Astrocyte (in vitro differentiated cells and primary cell): ENCODE measurements around the gene FBXO39. TPM values are rescaled to one million over a fixed set of nuclear protein-coding genes. Genes with fewer than 3 reads are reported as not detected.
"Not testable (repeated sequence)": the region's sequence is repeated elsewhere in the genome, so short reads cannot be mapped to it uniquely, and the experiment has no call there.

Experiments
- DNase-seq: peaks from one replicate; pipeline ENCODE4 v3.0.0-alpha.2; 2010; ENCODE audit warnings: low read depth
- FAIRE-seq: peaks from 2 replicates; lab custom pipeline; 2011; peaks lifted over from hg19 to GRCh38; lab: Jason Lieb, UNC
- H2AFZ ChIP-seq: 2 replicates; pipeline ENCODE4 v1.6.0; 2012; ENCODE audit warnings: low read depth, low read length, inconsistent platforms
- H3K27ac ChIP-seq: 2 replicates; pipeline ENCODE4 v1.5.1; 2011; ENCODE audit warnings: low read depth, low read length, inconsistent platforms
- H3K27me3 ChIP-seq: 2 replicates; pipeline ENCODE4 v1.6.0; 2011; ENCODE audit warnings: low read length, inconsistent platforms; ENCODE audit not compliant: insufficient read depth
- H3K36me3 ChIP-seq: 2 replicates; pipeline ENCODE4 v1.5.1; 2011; ENCODE audit warnings: low read length, inconsistent platforms; ENCODE audit not compliant: insufficient read depth
- H3K4me1 ChIP-seq: 2 replicates; pipeline ENCODE4 v1.5.1; 2011; ENCODE audit warnings: low read length, inconsistent platforms; ENCODE audit not compliant: insufficient read depth
- H3K4me2 ChIP-seq: 2 replicates; pipeline ENCODE4 v1.6.0; 2012; ENCODE audit warnings: low read length, inconsistent platforms
- H3K4me3 ChIP-seq: 2 replicates; pipeline ENCODE4 v1.5.1; 2011; ENCODE audit warnings: low read depth, mild to moderate bottlenecking, low read length, inconsistent platforms; ENCODE audit not compliant: insufficient read depth
- H3K79me2 ChIP-seq: 2 replicates; pipeline ENCODE4 v1.6.0; 2012; ENCODE audit warnings: mild to moderate bottlenecking, low read length, inconsistent platforms; ENCODE audit not compliant: insufficient read depth
- H3K9ac ChIP-seq: 2 replicates; pipeline ENCODE4 v1.6.0; 2012; ENCODE audit warnings: mild to moderate bottlenecking, low read length, inconsistent platforms
- H3K9me3 ChIP-seq: 2 replicates; pipeline ENCODE4 v1.5.1; 2012; ENCODE audit warnings: low read depth, mild to moderate bottlenecking, low read length, inconsistent platforms; ENCODE audit not compliant: insufficient read depth
- H4K20me1 ChIP-seq: 2 replicates; pipeline ENCODE4 v1.6.0; 2012; ENCODE audit warnings: low read length, inconsistent platforms; ENCODE audit not compliant: insufficient read depth
- H3K27ac Mint-ChIP-seq: one replicate; pipeline ENCODE4 v1.8.0; 2021; ENCODE audit warnings: mild to moderate bottlenecking, mixed read lengths; ENCODE audit not compliant: unreplicated experiment
- H3K27me3 Mint-ChIP-seq: one replicate; pipeline ENCODE4 v1.8.0; 2021; ENCODE audit warnings: low read depth, mixed read lengths; ENCODE audit not compliant: unreplicated experiment
- H3K36me3 Mint-ChIP-seq: one replicate; pipeline ENCODE4 v1.8.0; 2021; ENCODE audit warnings: low read depth, mixed read lengths; ENCODE audit not compliant: unreplicated experiment
- H3K4me1 Mint-ChIP-seq: one replicate; pipeline ENCODE4 v1.8.0; 2021; ENCODE audit warnings: low read depth, mixed read lengths; ENCODE audit not compliant: unreplicated experiment
- H3K4me3 Mint-ChIP-seq: one replicate; pipeline ENCODE4 v1.8.0; 2021; ENCODE audit warnings: mild to moderate bottlenecking, moderate library complexity, mixed read lengths; ENCODE audit not compliant: unreplicated experiment
- H3K9me3 Mint-ChIP-seq: one replicate; pipeline ENCODE4 v1.8.0; 2021; ENCODE audit warnings: mild to moderate bottlenecking, mixed read lengths; ENCODE audit not compliant: unreplicated experiment
- EZH2 ChIP-seq: IDR thresholded peaks from 2 replicates; pipeline ENCODE4 v1.6.1; 2012; ENCODE audit warnings: mild to moderate bottlenecking, low read length, inconsistent platforms; ENCODE audit not compliant: insufficient read depth
- total RNA-seq: library from RNA; stranded (reverse); gene quantifications from 2 replicates; pipeline ENCODE4 v1.2.1, GENCODE V29; 2021
- TF ChIP-seq, protein P1 (sequence below): IDR thresholded peaks from 2 replicates; pipeline ENCODE4 v1.5.1; 2011; ENCODE audit warnings: low read depth, mild to moderate bottlenecking, inconsistent platforms, low read length, moderate library complexity; ENCODE audit not compliant: insufficient read depth

Gene FBXO39
- total RNA-seq, 1 donor from 2014 or later = 0.93 TPM

DNA sequence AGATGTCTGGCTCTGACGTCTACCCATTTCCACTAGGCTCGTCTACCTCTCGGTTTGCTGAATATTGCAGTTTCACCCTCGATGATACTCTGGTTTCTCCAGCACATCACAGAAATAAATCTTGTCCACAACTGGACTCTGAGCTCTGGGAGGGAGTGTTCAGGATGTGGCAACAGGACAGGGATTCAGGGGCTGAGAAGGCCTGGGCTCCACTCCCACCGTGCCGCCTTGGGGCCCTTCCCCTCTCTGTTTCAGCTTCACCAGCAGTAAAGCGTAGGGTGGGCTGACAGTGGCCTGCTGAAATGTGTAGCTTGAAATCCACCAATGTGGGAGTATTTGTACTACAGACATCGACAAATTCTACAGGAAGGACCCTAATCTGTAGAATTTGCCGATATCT is 35.5 kb downstream of the FBXO39 start:
- H3K36me3 ChIP-seq = no peaks in the 10 kb centered on the region
- Mint-ChIP-seq H3K36me3 (no peaks in the 10 kb centered on the region), H3K4me1 (no peaks in the 10 kb centered on the region), H3K27me3 (peaks cover 32% of the 10 kb centered on the region), H3K4me3 (no peak overlapping the region), H3K27ac (no peak overlapping the region), H3K9me3 (peaks cover 12% of the 10 kb centered on the region)
- no peak for DNase-seq
- no peaks in the 10 kb centered on the region for H4K20me1 ChIP-seq
- FAIRE-seq = no peak
- H3K4me2 ChIP-seq = no peak overlapping the region
- H3K4me1 ChIP-seq = no peaks in the 10 kb centered on the region
- no peaks in the 10 kb centered on the region for H3K27me3 ChIP-seq
- no peak overlapping the region for H3K9ac ChIP-seq
- H3K4me3 ChIP-seq = no peak overlapping the region
- no peaks in the 10 kb centered on the region for H3K79me2 ChIP-seq
- H3K27ac ChIP-seq = no peak overlapping the region
- H3K9me3 ChIP-seq = no peaks in the 10 kb centered on the region
- TF ChIP-seq, protein P1, sequence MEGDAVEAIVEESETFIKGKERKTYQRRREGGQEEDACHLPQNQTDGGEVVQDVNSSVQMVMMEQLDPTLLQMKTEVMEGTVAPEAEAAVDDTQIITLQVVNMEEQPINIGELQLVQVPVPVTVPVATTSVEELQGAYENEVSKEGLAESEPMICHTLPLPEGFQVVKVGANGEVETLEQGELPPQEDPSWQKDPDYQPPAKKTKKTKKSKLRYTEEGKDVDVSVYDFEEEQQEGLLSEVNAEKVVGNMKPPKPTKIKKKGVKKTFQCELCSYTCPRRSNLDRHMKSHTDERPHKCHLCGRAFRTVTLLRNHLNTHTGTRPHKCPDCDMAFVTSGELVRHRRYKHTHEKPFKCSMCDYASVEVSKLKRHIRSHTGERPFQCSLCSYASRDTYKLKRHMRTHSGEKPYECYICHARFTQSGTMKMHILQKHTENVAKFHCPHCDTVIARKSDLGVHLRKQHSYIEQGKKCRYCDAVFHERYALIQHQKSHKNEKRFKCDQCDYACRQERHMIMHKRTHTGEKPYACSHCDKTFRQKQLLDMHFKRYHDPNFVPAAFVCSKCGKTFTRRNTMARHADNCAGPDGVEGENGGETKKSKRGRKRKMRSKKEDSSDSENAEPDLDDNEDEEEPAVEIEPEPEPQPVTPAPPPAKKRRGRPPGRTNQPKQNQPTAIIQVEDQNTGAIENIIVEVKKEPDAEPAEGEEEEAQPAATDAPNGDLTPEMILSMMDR = no peak
- no peak overlapping the region for H2AFZ ChIP-seq

DNA sequence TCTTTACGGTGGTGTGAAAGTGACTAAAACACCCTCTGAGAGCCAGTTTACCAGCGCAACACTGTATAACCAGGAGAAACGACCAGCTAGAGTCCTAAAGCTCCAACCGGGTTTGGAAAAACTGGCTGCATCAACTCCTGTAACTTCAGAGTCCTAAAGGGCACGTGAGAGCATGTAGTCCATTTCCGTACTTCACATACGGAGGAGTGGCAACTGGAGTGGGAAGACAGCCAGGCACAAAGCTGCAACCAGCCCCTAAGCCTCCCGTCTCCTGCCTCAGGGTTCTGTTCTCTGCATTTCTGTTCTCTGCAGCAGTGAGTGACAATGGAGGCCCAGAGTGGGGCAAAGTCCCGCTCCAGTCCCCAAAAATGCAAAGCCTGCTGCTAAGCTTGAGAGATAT is 36.3 kb downstream of the FBXO39 start:
- no peak overlapping the region for H3K9ac ChIP-seq
- no peaks in the 10 kb centered on the region for H4K20me1 ChIP-seq
- no peaks in the 10 kb centered on the region for H3K4me1 ChIP-seq
- Mint-ChIP-seq H3K27ac (no peak overlapping the region), H3K36me3 (no peaks in the 10 kb centered on the region), H3K4me3 (no peak overlapping the region), H3K27me3 (peaks cover 32% of the 10 kb centered on the region), H3K4me1 (no peaks in the 10 kb centered on the region), H3K9me3 (peaks cover 14% of the 10 kb centered on the region)
- no peak overlapping the region for H3K4me3 ChIP-seq
- no peaks in the 10 kb centered on the region for H3K9me3 ChIP-seq
- no peak overlapping the region for H2AFZ ChIP-seq
- no peak for TF ChIP-seq EZH2
- TF ChIP-seq, protein P1 = no peak
- DNase-seq = no peak
- no peak for FAIRE-seq
- no peaks in the 10 kb centered on the region for H3K79me2 ChIP-seq
- H3K4me2 ChIP-seq = no peak overlapping the region
- no peaks in the 10 kb centered on the region for H3K27me3 ChIP-seq
- no peak overlapping the region for H3K27ac ChIP-seq
- H3K36me3 ChIP-seq = no peaks in the 10 kb centered on the region

DNA sequence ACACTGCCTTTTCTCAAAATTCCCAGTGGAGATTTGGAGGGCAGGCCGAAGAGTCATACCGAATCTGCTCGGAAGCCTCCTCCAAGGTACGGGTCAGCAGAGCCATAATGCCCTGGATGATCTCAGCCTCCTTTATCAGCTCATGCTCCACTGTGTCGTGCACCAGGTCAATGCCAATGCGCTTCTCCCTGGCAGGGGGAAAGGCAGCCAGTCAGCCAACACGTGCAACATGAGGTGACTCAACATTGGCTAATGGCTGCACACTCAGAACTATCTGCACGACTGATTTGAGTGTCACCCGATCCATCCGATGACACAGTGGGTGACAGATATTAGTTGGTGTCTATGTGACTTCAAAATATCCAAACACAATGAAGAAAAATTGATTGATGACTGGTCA is 39.8 kb downstream of the FBXO39 start:
- Histone ChIP-seq H2AFZ (no peak overlapping the region), H4K20me1 (no peaks in the 10 kb centered on the region), H3K9ac (no peak overlapping the region), H3K4me2 (no peak overlapping the region), H3K27ac (no peak overlapping the region), H3K4me3 (no peak overlapping the region), H3K9me3 (no peaks in the 10 kb centered on the region), H3K4me1 (no peaks in the 10 kb centered on the region), H3K27me3 (no peaks in the 10 kb centered on the region), H3K36me3 (no peaks in the 10 kb centered on the region), H3K79me2 (no peaks in the 10 kb centered on the region)
- FAIRE-seq (no peak), DNase-seq (no peak)
- no peak overlapping the region for H3K4me3 Mint-ChIP-seq
- peaks cover 17% of the 10 kb centered on the region for H3K9me3 Mint-ChIP-seq
- no peaks in the 10 kb centered on the region for H3K36me3 Mint-ChIP-seq
- peaks cover 41% of the 10 kb centered on the region for H3K27me3 Mint-ChIP-seq
- TF ChIP-seq EZH2 = no peak
- TF ChIP-seq, protein P1 = no peak
- no peak overlapping the region for H3K27ac Mint-ChIP-seq
- H3K4me1 Mint-ChIP-seq = no peaks in the 10 kb centered on the region

DNA sequence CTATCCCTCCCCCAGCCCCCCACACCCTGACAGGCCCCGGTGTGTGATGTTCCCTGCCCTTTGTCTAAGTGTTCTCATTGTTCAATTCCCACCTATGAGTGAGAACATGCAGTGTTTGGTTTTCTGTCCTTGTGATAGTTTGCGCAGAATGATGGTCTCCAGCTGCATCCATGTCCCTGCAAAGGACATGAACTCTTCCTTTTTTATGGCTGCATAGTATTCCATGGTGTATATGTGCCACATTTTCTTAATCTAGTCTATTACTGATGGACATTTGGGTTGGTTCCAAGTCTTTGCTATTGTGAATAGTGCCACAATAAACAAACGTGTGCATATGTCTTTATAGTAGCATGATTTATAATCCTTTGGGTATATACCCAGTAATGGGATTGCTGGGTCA is 40.4 kb downstream of the FBXO39 start:
- H3K79me2 ChIP-seq, H3K9me3 ChIP-seq, FAIRE-seq, H3K4me1 Mint-ChIP-seq, H3K27ac ChIP-seq, H3K4me1 ChIP-seq, H3K27ac Mint-ChIP-seq, DNase-seq, H3K4me3 ChIP-seq, H3K27me3 ChIP-seq, H3K9ac ChIP-seq, H2AFZ ChIP-seq, H4K20me1 ChIP-seq, H3K4me2 ChIP-seq, H3K36me3 ChIP-seq, H3K36me3 Mint-ChIP-seq, H3K4me3 Mint-ChIP-seq: not testable (repeated sequence)
- H3K9me3 Mint-ChIP-seq = peaks cover 17% of the 10 kb centered on the region
- H3K27me3 Mint-ChIP-seq = peaks cover 41% of the 10 kb centered on the region
